B cell (primary cell): ENCODE results near the gene EPHA2. TPM values are rescaled to one million over a fixed set of nuclear protein-coding genes. Genes with fewer than 3 reads are reported as not detected.
"Not testable (repeated sequence)": the region's sequence is repeated elsewhere in the genome, so short reads cannot be mapped to it uniquely, and the experiment has no call there.

ENCODE experiments used
- ATAC-seq: fragments of 200-7000 bp; cut with Tn5 transposase; one replicate; pipeline ENCODE4 v1.10.0; 2021; ENCODE audit warnings: low read depth, mild to moderate bottlenecking, moderate number of reproducible peaks, moderate library complexity
- CTCF ChIA-PET: fragments of 350-600 bp; sonication (Branson Sonifier 250); formaldehyde crosslinking; loops from one replicate; lab custom pipeline; 2021; ENCODE audit warnings: antibody characterized with exemption, inconsistent platforms; lab: Charles Lee
- POLR2A ChIA-PET: fragments of 350-600 bp; sonication (Branson Sonifier 250); formaldehyde crosslinking; loops from one replicate; lab custom pipeline; 2021; ENCODE audit warnings: antibody characterized with exemption; lab: Charles Lee
- DNase-seq: peaks from one replicate; pipeline ENCODE4 v3.0.0; 2013
- H2AFZ ChIP-seq: 2 replicates; pipeline ENCODE4 v1.6.1; 2012; ENCODE audit warnings: mild to moderate bottlenecking, low read depth, low read length; ENCODE audit not compliant: insufficient read depth, poor library complexity, severe bottlenecking
- H3K27ac ChIP-seq, 2 donors: 1 replicate in 1 of 2; 2 replicates in 1 of 2; pipeline ENCODE4 v1.5.1; 2012 to 2013; ENCODE audit warnings: low read length in 2 of 2, mild to moderate bottlenecking in 2 of 2, moderate library complexity in 1 of 2
- H3K27me3 ChIP-seq, 4 experiments: fragments of 200-600 bp in 1 of 4; sonication (generic) in 1 of 4; replicated peaks in 1 of 4; 1 replicate in 2 of 4; 2 replicates in 2 of 4; pipeline versions ENCODE4 v1.6.1 to v1.7.0; 2013 to 2016; ENCODE audit warnings: low read length in 3 of 4, mild to moderate bottlenecking in 2 of 4, mixed read lengths in 1 of 4, moderate library complexity in 1 of 4; ENCODE audit not compliant: insufficient read depth in 4 of 4, control insufficient read depth in 3 of 4; ENCODE audit errors: control extremely low read depth in 1 of 4
- H3K36me3 ChIP-seq, 2 experiments: replicated peaks in 1 of 2; 1 replicate in 1 of 2; 2 replicates in 1 of 2; pipeline versions ENCODE4 v1.6.1 to v1.7.1; 2013; ENCODE audit warnings: low read length in 1 of 2; ENCODE audit not compliant: insufficient read depth in 2 of 2, control insufficient read depth in 1 of 2; ENCODE audit errors: control extremely low read depth in 1 of 2, extremely low read depth in 1 of 2
- H3K4me1 ChIP-seq, 2 donors: fragments of 200-600 bp in 1 of 2; sonication (generic) in 1 of 2; 1 replicate in 1 of 2; 2 replicates in 1 of 2; pipeline versions ENCODE4 v1.5.1 to v1.6.1; 2013 to 2017; ENCODE audit warnings: low read length in 2 of 2; ENCODE audit not compliant: control insufficient read depth in 2 of 2, insufficient read depth in 2 of 2
- H3K4me2 ChIP-seq: replicated peaks from 2 replicates; pipeline ENCODE3; 2012; ENCODE audit warnings: mild to moderate bottlenecking, low read depth, low read length; ENCODE audit not compliant: poor library complexity, severe bottlenecking
- H3K4me3 ChIP-seq, 5 experiments: fragments of 200-600 bp in 1 of 5; sonication (generic) in 1 of 5; 1 replicate in 3 of 5; 2 replicates in 2 of 5; pipeline versions ENCODE4 v1.5.1 to v1.7.0; 2011 to 2016; ENCODE audit warnings: low read length in 4 of 5, mild to moderate bottlenecking in 4 of 5, low read depth in 2 of 5, control low read depth in 1 of 5, moderate library complexity in 1 of 5; ENCODE audit not compliant: insufficient read depth in 1 of 5; ENCODE audit errors: control extremely low read depth in 1 of 5, extremely low read depth in 1 of 5
- H3K79me2 ChIP-seq: fragments of 200-600 bp; sonication (generic); one replicate; pipeline ENCODE4 v1.6.0; 2016; ENCODE audit warnings: low read length; ENCODE audit not compliant: control insufficient read depth, insufficient read depth
- H3K9ac ChIP-seq: fragments of 200-600 bp; sonication (generic); 2 replicates; pipeline ENCODE4 v1.6.1; 2017; ENCODE audit warnings: mild to moderate bottlenecking, low read length, moderate library complexity
- H3K9me3 ChIP-seq, 3 donors: one replicate each; pipeline versions ENCODE4 v1.6.1 to v1.7.1; 2013; ENCODE audit warnings: low read length in 2 of 3; ENCODE audit not compliant: control insufficient read depth in 2 of 3, insufficient read depth in 1 of 3; ENCODE audit errors: control extremely low read depth in 1 of 3
- H4K20me1 ChIP-seq: 2 replicates; pipeline ENCODE4 v1.6.0; 2012; ENCODE audit warnings: mild to moderate bottlenecking, low read length; ENCODE audit not compliant: insufficient read depth, control insufficient read depth, poor library complexity, severe bottlenecking
- H3K27ac Mint-ChIP-seq: one replicate; pipeline ENCODE4 v1.8.0; 2021; ENCODE audit warnings: mixed read lengths
- H3K27me3 Mint-ChIP-seq: one replicate; pipeline ENCODE4 v1.8.0; 2021; ENCODE audit warnings: mixed read lengths
- H3K4me1 Mint-ChIP-seq: one replicate; pipeline ENCODE4 v1.8.0; 2021; ENCODE audit warnings: mixed read lengths
- H3K4me3 Mint-ChIP-seq: one replicate; pipeline ENCODE4 v1.8.0; 2021; ENCODE audit warnings: mixed read lengths
- H3K9me3 Mint-ChIP-seq: one replicate; pipeline ENCODE4 v1.8.0; 2022; ENCODE audit warnings: mixed read lengths; ENCODE audit not compliant: insufficient read depth
- EZH2 ChIP-seq: IDR thresholded peaks from 2 replicates; pipeline ENCODE4 v1.6.1; 2012; ENCODE audit warnings: borderline replicate concordance, low read depth, mild to moderate bottlenecking, moderate library complexity, low read length; ENCODE audit not compliant: insufficient read depth, poor library complexity, severe bottlenecking
- WGBS: methylation state at CpG from one replicate; pipeline ENCODE4 v1.1.5; 2013; ENCODE audit warnings: missing lambda C conversion rate; ENCODE audit not compliant: insufficient coverage; 5-methylcytosine and 5-hydroxymethylcytosine counted together
- intact Hi-C: fragments of 100-400 bp; cut with micrococcal nuclease; formaldehyde crosslinking; loops from one replicate; pipeline ENCODE4 v1.10.0; 2022
- polyA plus RNA-seq: library from polyadenylated mRNA; depleted of rRNA; stranded (reverse); fragments of >200 nt; gene quantifications from 2 replicates; pipeline ENCODE4 v1.2.3, GENCODE V29; 2012
- total RNA-seq, 2 donors: library from RNA; stranded (reverse); fragments of 120-200 nt in 1 of 2; gene quantifications; 1 replicate in 1 of 2; 2 replicates in 1 of 2; pipeline versions ENCODE4 v1.2.3 to v1.2.4, GENCODE V29; 2013 to 2022
- TF ChIP-seq, protein P1 (sequence below): fragments of 200-600 bp; IDR thresholded peaks from one replicate; pipeline ENCODE4 v1.8.0; 2022; ENCODE audit warnings: antibody characterized with exemption, mild to moderate bottlenecking

Gene EPHA2
- total and polyA plus RNA-seq, 2 donors (not counting 1 experiment from before 2014, with no cell fraction given): 0.12 TPM; not detected in 1

DNA sequence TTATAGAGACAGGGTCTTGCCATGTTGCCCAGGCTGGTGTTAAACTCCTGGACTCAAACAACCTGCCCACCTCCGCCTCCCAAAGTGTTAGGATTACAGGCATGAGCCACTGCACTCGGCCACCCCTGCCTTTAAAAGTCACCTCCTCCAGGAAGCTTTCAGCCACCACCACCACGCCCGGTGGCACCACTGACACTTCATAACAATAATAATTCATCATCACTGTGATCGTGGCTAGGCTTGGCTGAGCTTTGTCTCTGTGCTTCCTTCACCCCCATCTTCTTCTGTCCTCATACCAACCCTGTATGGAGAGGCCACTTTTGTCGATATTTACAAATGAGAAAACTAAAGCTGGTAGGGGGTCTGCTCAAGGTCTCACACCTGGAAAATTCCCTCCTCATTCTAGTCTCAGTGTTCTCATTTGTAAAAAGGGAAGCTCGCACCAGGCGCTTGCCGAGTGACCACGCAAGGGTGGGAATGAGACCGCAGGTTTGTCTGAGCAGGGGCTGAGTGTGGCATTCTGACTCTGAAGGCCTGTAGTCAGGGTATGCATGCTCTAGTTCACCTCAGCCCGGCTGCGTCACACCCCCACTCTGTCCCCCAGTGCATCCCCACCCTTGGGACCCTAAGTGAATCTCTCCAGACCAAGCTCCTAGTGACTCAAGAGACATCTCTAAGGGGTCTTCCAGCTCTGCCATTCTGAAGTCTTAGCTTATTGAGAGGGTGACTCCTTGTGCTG is 12.9 kb upstream of the EPHA2 start:
- Mint-ChIP-seq H3K4me1 (peaks cover 23% of the 10 kb centered on the region), H3K27me3 (peaks cover 4% of the 10 kb centered on the region), H3K9me3 (no peaks in the 10 kb centered on the region), H3K4me3 (peak overlapping the region; percentile 84), H3K27ac (no peak overlapping the region)
- Histone ChIP-seq H3K4me1 (peaks cover 16 to 27% of the 10 kb centered on the region in 2 donors), H3K27ac (no peak overlapping the region), H3K79me2 (no peaks in the 10 kb centered on the region), H3K36me3 (no peaks in the 10 kb centered on the region), H3K9me3 (peaks cover 0 to 2% (median 0%) of the 10 kb centered on the region in 3 donors), H3K27me3 (peaks cover 0 to 22% (median 4%) of the 10 kb centered on the region in 4 experiments), H2AFZ (no peak overlapping the region), H3K4me2 (peak overlapping the region; percentile 93), H4K20me1 (no peaks in the 10 kb centered on the region), H3K9ac (peak overlapping the region; percentile 70), H3K4me3 (no peak overlapping the region)
- intact Hi-C loops: loop anchor here (1.0 to 2.0 kb wide), 2 partner anchors 38 to 49 kb away; no protein-coding TSS in a partner anchor
- POLR2A ChIA-PET: interaction anchor here (0.6 kb wide), 1 partner anchor 105 kb away, joined by 11 read pairs; no protein-coding TSS in a partner anchor
- 17% methylated on average over 5 of the region's 13 CpGs for WGBS
- DNase-seq: peak; percentile 31
- CTCF ChIA-PET: interaction anchor here (1.2 to 1.5 kb wide), 2 partner anchors 18 to 377 kb away, joined by 3 to 6 read pairs; no protein-coding TSS in a partner anchor
- no peak for ATAC-seq
- no peak for TF ChIP-seq EZH2
- TF ChIP-seq, protein P1, sequence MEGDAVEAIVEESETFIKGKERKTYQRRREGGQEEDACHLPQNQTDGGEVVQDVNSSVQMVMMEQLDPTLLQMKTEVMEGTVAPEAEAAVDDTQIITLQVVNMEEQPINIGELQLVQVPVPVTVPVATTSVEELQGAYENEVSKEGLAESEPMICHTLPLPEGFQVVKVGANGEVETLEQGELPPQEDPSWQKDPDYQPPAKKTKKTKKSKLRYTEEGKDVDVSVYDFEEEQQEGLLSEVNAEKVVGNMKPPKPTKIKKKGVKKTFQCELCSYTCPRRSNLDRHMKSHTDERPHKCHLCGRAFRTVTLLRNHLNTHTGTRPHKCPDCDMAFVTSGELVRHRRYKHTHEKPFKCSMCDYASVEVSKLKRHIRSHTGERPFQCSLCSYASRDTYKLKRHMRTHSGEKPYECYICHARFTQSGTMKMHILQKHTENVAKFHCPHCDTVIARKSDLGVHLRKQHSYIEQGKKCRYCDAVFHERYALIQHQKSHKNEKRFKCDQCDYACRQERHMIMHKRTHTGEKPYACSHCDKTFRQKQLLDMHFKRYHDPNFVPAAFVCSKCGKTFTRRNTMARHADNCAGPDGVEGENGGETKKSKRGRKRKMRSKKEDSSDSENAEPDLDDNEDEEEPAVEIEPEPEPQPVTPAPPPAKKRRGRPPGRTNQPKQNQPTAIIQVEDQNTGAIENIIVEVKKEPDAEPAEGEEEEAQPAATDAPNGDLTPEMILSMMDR: no peak

DNA sequence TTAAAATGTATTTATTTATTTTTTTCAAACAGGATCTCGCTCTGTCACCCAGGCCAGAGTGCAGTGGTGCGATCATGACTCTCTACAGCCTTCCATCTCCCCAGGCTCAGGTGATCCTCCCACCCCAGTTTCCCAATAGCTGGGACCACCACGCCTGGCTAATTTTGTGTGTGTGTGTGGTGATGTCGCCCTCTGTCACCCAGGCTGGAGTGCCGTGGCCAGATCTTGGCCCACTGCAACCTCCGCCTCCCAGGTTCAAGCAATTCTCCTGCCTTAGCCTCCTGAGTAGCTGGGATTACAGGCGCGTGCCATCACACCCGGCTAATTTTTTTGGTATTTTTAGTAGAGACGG is 12.3 kb upstream of the EPHA2 start:
- Mint-ChIP-seq H3K27ac (peak overlapping the region; percentile 46), H3K4me3 (peak overlapping the region; percentile 84), H3K4me1 (peaks cover 25% of the 10 kb centered on the region)
- H3K27me3 ChIP-seq: peaks cover 0 to 15% (median 4%) of the 10 kb centered on the region in 4 experiments
- H4K20me1 ChIP-seq, DNase-seq, H3K9me3 Mint-ChIP-seq, POLR2A ChIA-PET, H3K9me3 ChIP-seq, ATAC-seq, H3K79me2 ChIP-seq, H3K27me3 Mint-ChIP-seq, H3K27ac ChIP-seq, H3K36me3 ChIP-seq: not testable (repeated sequence)
- peak overlapping the region; percentile 93 for H3K4me2 ChIP-seq
- peaks cover 16 to 28% of the 10 kb centered on the region in 2 donors for H3K4me1 ChIP-seq
- intact Hi-C loops: loop anchor here (1.0 to 2.0 kb wide), 2 partner anchors 39 to 49 kb away; no protein-coding TSS in a partner anchor
- no CpG with 5 or more reads among the region's 10 CpGs for WGBS
- H2AFZ ChIP-seq: peak overlapping the region; percentile 75
- H3K9ac ChIP-seq: peak overlapping the region; percentile 70
- CTCF ChIA-PET: interaction anchor here (1.2 kb wide), 1 partner anchor 377 kb away, joined by 3 read pairs; no protein-coding TSS in a partner anchor
- H3K4me3 ChIP-seq: peak overlapping the region in 4 of 5 experiments; percentile 60 to 67 (median 64)
